IMR-90 (cell line): ENCODE results near the gene NEFH. TPM values are rescaled to one million over a fixed set of nuclear protein-coding genes. Genes with fewer than 3 reads are reported as not detected.

Experiments
- ATAC-seq: fragments of 200-7000 bp; cut with Tn5 transposase; 2 replicates; pipeline ENCODE4 v1.9.1; 2020; ENCODE audit warnings: low read depth, mild to moderate bottlenecking, moderate library complexity
- BruUV-seq: library from RNA; stranded (reverse); fragments of 400-500 nt; replicated peaks from 2 replicates; lab custom pipeline; 2021; lab: Mats Ljungman, UMichigan
- CTCF ChIA-PET: fragments of 300-600 bp; formaldehyde crosslinking; extraction: SDS; loops from one replicate; lab custom pipeline; 2021; ENCODE audit warnings: antibody characterized with exemption; lab: Yijun Ruan, JAX
- POLR2A ChIA-PET: fragments of 300-600 bp; sonication (Branson Sonifier 250); formaldehyde crosslinking; loops from one replicate; lab custom pipeline; 2022; ENCODE audit warnings: antibody characterized with exemption; ENCODE audit not compliant: unreplicated experiment; lab: Charles Lee
- DNase-seq: peaks from one replicate; pipeline ENCODE4 v3.0.0; 2013
- H2AFZ ChIP-seq: replicated peaks from 2 replicates; pipeline ENCODE3; 2013; ENCODE audit warnings: low read length, mild to moderate bottlenecking; ENCODE audit not compliant: poor library complexity
- H2AK5ac ChIP-seq: 2 replicates; pipeline ENCODE4 v1.6.1; 2013; ENCODE audit warnings: low read depth, low read length, inconsistent platforms
- H2AK9ac ChIP-seq: replicated peaks from 2 replicates; pipeline ENCODE3; 2013; ENCODE audit warnings: mild to moderate bottlenecking, low read depth, low read length, moderate library complexity; ENCODE audit not compliant: poor library complexity
- H2BK120ac ChIP-seq: 2 replicates; pipeline ENCODE4 v1.6.1; 2013; ENCODE audit warnings: low read depth, low read length, inconsistent platforms
- H2BK15ac ChIP-seq: 3 replicates; pipeline ENCODE4 v1.6.1; 2013; ENCODE audit warnings: low read depth, low read length, inconsistent platforms
- H2BK20ac ChIP-seq: 2 replicates; pipeline ENCODE4 v1.6.1; 2013; ENCODE audit warnings: low read depth, mild to moderate bottlenecking, inconsistent platforms, low read length, moderate library complexity
- H2BK5ac ChIP-seq: 2 replicates; pipeline ENCODE4 v1.6.1; 2013; ENCODE audit warnings: mild to moderate bottlenecking, low read depth, low read length, inconsistent platforms; ENCODE audit not compliant: poor library complexity, severe bottlenecking
- H3K14ac ChIP-seq: replicated peaks from 2 replicates; pipeline ENCODE4 v1.6.1; 2013; ENCODE audit warnings: low read depth, low read length, inconsistent platforms
- H3K18ac ChIP-seq: 2 replicates; pipeline ENCODE4 v1.6.1; 2013; ENCODE audit warnings: low read depth, low read length, control low read depth
- H3K23ac ChIP-seq: 2 replicates; pipeline ENCODE4 v1.6.1; 2013; ENCODE audit warnings: low read depth, low read length, inconsistent platforms
- H3K27ac ChIP-seq: 2 replicates; pipeline ENCODE4 v1.5.1; 2013; ENCODE audit warnings: mild to moderate bottlenecking, control low read depth, low read length; ENCODE audit not compliant: insufficient read depth
- H3K27me3 ChIP-seq: 2 replicates; pipeline ENCODE4 v1.6.1; 2013; ENCODE audit warnings: low read length; ENCODE audit not compliant: control insufficient read depth, insufficient read depth
- H3K36me3 ChIP-seq: 2 replicates; pipeline ENCODE4 v1.6.1; 2013; ENCODE audit warnings: low read length, mixed read lengths; ENCODE audit not compliant: control insufficient read depth, insufficient read depth
- H3K4ac ChIP-seq: 2 replicates; pipeline ENCODE4 v1.6.1; 2013; ENCODE audit warnings: low read depth, low read length, inconsistent platforms
- H3K4me1 ChIP-seq: 2 replicates; pipeline ENCODE4 v1.6.1; 2013; ENCODE audit warnings: low read length, mixed read lengths; ENCODE audit not compliant: control insufficient read depth, insufficient read depth
- H3K4me2 ChIP-seq: 2 replicates; pipeline ENCODE4 v1.6.1; 2013; ENCODE audit warnings: low read depth, mild to moderate bottlenecking, control low read depth, low read length, moderate library complexity
- H3K4me3 ChIP-seq: 2 replicates; pipeline ENCODE4 v1.5.1; 2013; ENCODE audit warnings: low read depth, mild to moderate bottlenecking, control low read depth, low read length, moderate library complexity; ENCODE audit not compliant: insufficient read depth
- H3K56ac ChIP-seq: 2 replicates; pipeline ENCODE4 v1.6.1; 2013; ENCODE audit warnings: low read length, inconsistent platforms; ENCODE audit not compliant: insufficient read depth; ENCODE audit errors: extremely low read depth
- H3K79me1 ChIP-seq, 2 experiments: 2 replicates each; pipeline ENCODE4 v1.6.1; 2013; ENCODE audit warnings: low read length in 2 of 2, inconsistent platforms in 1 of 2, low read depth in 1 of 2
- H3K9ac ChIP-seq: 2 replicates; pipeline ENCODE4 v1.6.1; 2013; ENCODE audit warnings: low read depth, low read length, control low read depth
- H3K9me1 ChIP-seq: 2 replicates; pipeline ENCODE4 v1.6.1; 2013; ENCODE audit warnings: low read length, inconsistent platforms; ENCODE audit not compliant: insufficient read depth
- H3K9me3 ChIP-seq: 2 replicates; pipeline ENCODE4 v1.6.1; 2013; ENCODE audit warnings: low read length; ENCODE audit not compliant: control insufficient read depth, insufficient read depth
- H4K20me1 ChIP-seq: 2 replicates; pipeline ENCODE4 v1.6.1; 2013; ENCODE audit warnings: low read length, inconsistent platforms; ENCODE audit not compliant: insufficient read depth
- H4K5ac ChIP-seq: 2 replicates; pipeline ENCODE4 v1.6.1; 2013; ENCODE audit warnings: mild to moderate bottlenecking, low read depth, low read length, control low read depth
- H4K8ac ChIP-seq, 2 experiments: 2 replicates each; pipeline ENCODE4 v1.6.1; 2013; ENCODE audit warnings: low read depth in 2 of 2, low read length in 2 of 2, control low read depth in 1 of 2, inconsistent platforms in 1 of 2
- H4K91ac ChIP-seq: 2 replicates; pipeline ENCODE4 v1.6.1; 2013; ENCODE audit warnings: low read depth, low read length, inconsistent platforms; ENCODE audit not compliant: insufficient read depth
- MAFK ChIP-seq: IDR thresholded peaks from 2 replicates; pipeline ENCODE4 v1.6.1; 2012; ENCODE audit warnings: low read depth, low read length, improper control_type of control experiment
- SMC3 ChIP-seq: fragments of 150-350 bp; IDR thresholded peaks from 2 replicates; pipeline ENCODE4 v1.6.1; 2016; ENCODE audit warnings: low read depth, mild to moderate bottlenecking, antibody characterized with exemption, low read length, moderate library complexity
- WGBS, 2 experiments: methylation state at CpG; one replicate each; pipeline versions ENCODE4 v1.1.5 to v1.1.7; 2013; ENCODE audit warnings: missing lambda C conversion rate in 2 of 2; ENCODE audit not compliant: insufficient read length in 1 of 2; ENCODE audit errors: extremely low coverage in 2 of 2; 5-methylcytosine and 5-hydroxymethylcytosine counted together
- dilution Hi-C: fragments of 300-500 bp; cut with HindIII; formaldehyde crosslinking; loops from one replicate; pipeline ENCODE4 v1.14.3; 2018; ENCODE audit warnings: low sequenced_read_pairs; ENCODE audit not compliant: unreplicated experiment
- in situ Hi-C: fragments of 300-500 bp; cut with MboI; formaldehyde crosslinking; loops from 3 replicates; pipeline ENCODE4 v1.14.3; 2019; ENCODE audit warnings: low sequenced_read_pairs, inconsistent platforms, mixed read lengths
- intact Hi-C: fragments of 100-400 bp; cut with micrococcal nuclease; formaldehyde crosslinking; loops from 2 replicates; pipeline ENCODE4 v1.10.0; 2022
- polyA plus RNA-seq, 3 experiments: library from polyadenylated mRNA; depleted of rRNA; stranded (reverse); fragments of >200 nt; gene quantifications; 2 replicates each; pipeline ENCODE4 v1.2.3, GENCODE V29; 2012; ENCODE audit warnings: low replicate concordance in 1 of 3
- total RNA-seq: library from RNA; depleted of rRNA; stranded (reverse); fragments of >200 nt; gene quantifications from 2 replicates; pipeline ENCODE4 v1.2.3, GENCODE V29; 2012

Gene NEFH
- total and polyA plus RNA-seq, 2 of the 4 experiments (the other 2 are of a cell fraction), result 1.3 to 2.9 TPM

- dilution Hi-C loops, result no loop called here
- no peak overlapping the region for H2BK5ac ChIP-seq
- no peaks in the 10 kb centered on the region for H3K79me1 ChIP-seq
- H3K27me3 ChIP-seq, result peaks cover 42% of the 10 kb centered on the region
- H3K4ac ChIP-seq, result no peak overlapping the region
- H3K27ac ChIP-seq, result no peak overlapping the region
- no peaks in the 10 kb centered on the region for H4K20me1 ChIP-seq
- H2BK15ac ChIP-seq, result no peak overlapping the region
- H4K91ac ChIP-seq, result no peak overlapping the region
- H2AK9ac ChIP-seq, result no peak overlapping the region
- H3K4me3 ChIP-seq, result no peak overlapping the region
- WGBS, 2 experiments, result 17% methylated on average over 2 of the region's 9 CpGs; no CpG with 5 or more reads in 1 of the 2 experiments
- no peak overlapping the region for H3K18ac ChIP-seq
- no peak overlapping the region for H4K5ac ChIP-seq
- H2BK120ac ChIP-seq, result no peak overlapping the region
- H3K23ac ChIP-seq, result no peak overlapping the region
- intact Hi-C loops, result no loop called here
- peak overlapping the region; percentile 87 for H2AFZ ChIP-seq
- H4K8ac ChIP-seq, result no peak overlapping the region
- ChIA-PET CTCF (interaction anchor here (0.8 kb wide), 1 partner anchor 141 kb away, joined by 4 read pairs; no protein-coding TSS in a partner anchor), POLR2A (no interaction called here)
- no peaks in the 10 kb centered on the region for H3K9me3 ChIP-seq
- in situ Hi-C loops, result no loop called here
- H2AK5ac ChIP-seq, result no peak overlapping the region
- H3K14ac ChIP-seq, result no peak overlapping the region
- H3K9ac ChIP-seq, result no peak overlapping the region
- no peak overlapping the region for H2BK20ac ChIP-seq
- BruUV-seq, result no TSS peak
- no peak for TF ChIP-seq SMC3
- TF ChIP-seq MAFK, result peak; percentile 8; the same call in 1 of the 2 replicates
- no peak overlapping the region for H3K4me2 ChIP-seq
- ATAC-seq, result no peak
- no peaks in the 10 kb centered on the region for H3K9me1 ChIP-seq
- no peaks in the 10 kb centered on the region; the same call in 1 of the 2 replicates for H3K4me1 ChIP-seq
- H3K36me3 ChIP-seq, result no peaks in the 10 kb centered on the region
- no peak for DNase-seq
- H3K56ac ChIP-seq, result no peak overlapping the region
These were observed 10.3 kb upstream of the NEFH start for GRCh38 chr22:29469755-29470154.
